ENCODE measurements around the gene CHPF2. TPM values are rescaled to one million over a fixed set of nuclear protein-coding genes. Genes with fewer than 3 reads are reported as not detected.

Gene CHPF2
- total RNA-seq, 1 donor, result 83.2 TPM

GRCh38 chr7:151192002-151192539, 40.2 kb upstream of the CHPF2 start:
- H3K9me3 ChIP-seq (ENCODE audit: low read depth, low read length), result no peaks in the 10 kb centered on the region
- no peak overlapping the region for H3K27ac ChIP-seq (ENCODE audit: low read depth, low read length)
- no peak overlapping the region for H3K4me2 ChIP-seq (ENCODE audit: insufficient read depth, low read length)
- peaks cover 34% of the 10 kb centered on the region for H3K27me3 ChIP-seq (ENCODE audit: insufficient read depth, low read length)
- no peaks in the 10 kb centered on the region for H3K36me3 ChIP-seq (ENCODE audit: insufficient read depth, low read length)
- no peaks in the 10 kb centered on the region for H3K4me1 ChIP-seq (ENCODE audit: insufficient read depth, low read length)
- no peaks in the 10 kb centered on the region for H4K20me1 ChIP-seq (ENCODE audit: insufficient read depth, low read length)
- DNase-seq (ENCODE audit: insufficient read length, low spot score, missing footprints), result peak; percentile 67
- TF ChIP-seq CTCF (IDR thresholded peaks at IDR 0.05; ENCODE audit: extremely low read depth, low read depth, low read length), result no peak
- no peaks in the 10 kb centered on the region for H3K79me2 ChIP-seq (ENCODE audit: insufficient read depth, low read length)
- no peak overlapping the region for H3K4me3 ChIP-seq (ENCODE audit: insufficient read depth, low read length)
- H2AFZ ChIP-seq (ENCODE audit: low read length), result no peak overlapping the region

DNA sequence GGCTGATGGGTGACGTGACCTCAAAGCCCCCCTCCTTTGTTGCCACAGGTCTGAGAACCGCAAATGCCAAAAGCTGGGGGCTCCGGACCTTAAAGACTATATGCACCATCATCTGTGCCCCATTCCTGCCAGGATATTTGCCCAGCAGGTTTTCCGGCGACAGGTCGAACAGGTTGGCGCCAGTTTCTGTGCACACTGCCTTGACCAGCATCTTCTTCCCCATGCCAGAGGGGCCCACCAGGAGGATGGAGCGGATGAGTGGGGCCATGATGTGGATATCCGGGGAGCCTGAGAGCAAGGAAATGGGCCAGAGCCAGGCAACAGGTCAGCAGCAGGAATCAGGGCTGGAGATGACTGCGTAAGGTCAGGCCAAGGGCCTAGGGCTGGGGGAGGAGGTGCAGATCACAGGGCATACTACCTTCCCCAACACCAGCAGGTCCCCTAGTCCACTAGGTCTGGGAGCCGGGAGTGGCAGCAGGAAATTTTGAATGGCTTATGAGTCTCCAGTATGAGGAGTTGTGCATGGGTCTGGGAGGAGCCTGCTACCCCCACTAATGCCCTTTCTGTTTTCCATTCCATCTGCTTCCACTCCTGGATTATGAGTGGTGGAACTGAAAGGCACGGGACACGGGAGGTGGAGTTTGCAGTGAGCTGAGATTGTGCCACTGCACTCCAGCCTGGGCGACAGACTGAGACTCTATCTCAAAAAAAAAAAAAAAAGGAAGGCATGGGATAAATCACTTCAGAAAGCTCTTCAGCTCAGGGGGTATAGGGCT, 38.9 kb upstream of the CHPF2 start:
- peak; percentile 49 for DNase-seq (ENCODE audit: insufficient read length, low spot score, missing footprints)
- no peaks in the 10 kb centered on the region for H3K4me1 ChIP-seq (ENCODE audit: insufficient read depth, low read length)
- no peak overlapping the region for H3K4me2 ChIP-seq (ENCODE audit: insufficient read depth, low read length)
- H3K36me3 ChIP-seq (ENCODE audit: insufficient read depth, low read length), result no peaks in the 10 kb centered on the region
- no peak overlapping the region for H3K4me3 ChIP-seq (ENCODE audit: insufficient read depth, low read length)
- H4K20me1 ChIP-seq (ENCODE audit: insufficient read depth, low read length), result no peaks in the 10 kb centered on the region
- no peaks in the 10 kb centered on the region for H3K9me3 ChIP-seq (ENCODE audit: low read depth, low read length)
- no peak overlapping the region for H2AFZ ChIP-seq (ENCODE audit: low read length)
- H3K79me2 ChIP-seq (ENCODE audit: insufficient read depth, low read length), result no peaks in the 10 kb centered on the region
- H3K27me3 ChIP-seq (ENCODE audit: insufficient read depth, low read length), result peaks cover 33% of the 10 kb centered on the region
- no peak for TF ChIP-seq CTCF (IDR thresholded peaks at IDR 0.05; ENCODE audit: extremely low read depth, low read depth, low read length)
- no peak overlapping the region for H3K27ac ChIP-seq (ENCODE audit: low read depth, low read length)

- no peaks in the 10 kb centered on the region for H3K9me3 ChIP-seq (ENCODE audit: low read depth, low read length)
- no peak overlapping the region for H3K4me2 ChIP-seq (ENCODE audit: insufficient read depth, low read length)
- TF ChIP-seq CTCF (IDR thresholded peaks at IDR 0.05; ENCODE audit: extremely low read depth, low read depth, low read length), result no peak
- H3K36me3 ChIP-seq (ENCODE audit: insufficient read depth, low read length), result no peaks in the 10 kb centered on the region
- H3K4me3 ChIP-seq (ENCODE audit: insufficient read depth, low read length), result no peak overlapping the region
- H3K4me1 ChIP-seq (ENCODE audit: insufficient read depth, low read length), result no peaks in the 10 kb centered on the region
- no peak overlapping the region for H2AFZ ChIP-seq (ENCODE audit: low read length)
- peaks cover 37% of the 10 kb centered on the region for H3K27me3 ChIP-seq (ENCODE audit: insufficient read depth, low read length)
- H3K79me2 ChIP-seq (ENCODE audit: insufficient read depth, low read length), result no peaks in the 10 kb centered on the region
- DNase-seq (ENCODE audit: insufficient read length, low spot score, missing footprints), result peak; percentile 49
- no peak overlapping the region for H3K27ac ChIP-seq (ENCODE audit: low read depth, low read length)
- H4K20me1 ChIP-seq (ENCODE audit: insufficient read depth, low read length), result no peaks in the 10 kb centered on the region
Measured at GRCh38 chr7:151194188-151194587, 38.1 kb upstream of the CHPF2 start.

GRCh38 chr7:151195616-151196450, 36.5 kb upstream of the CHPF2 start:
- peaks cover 29% of the 10 kb centered on the region for H3K27me3 ChIP-seq (ENCODE audit: insufficient read depth, low read length)
- H3K79me2 ChIP-seq (ENCODE audit: insufficient read depth, low read length), result no peaks in the 10 kb centered on the region
- H3K27ac ChIP-seq (ENCODE audit: low read depth, low read length), result no peak overlapping the region
- H3K36me3 ChIP-seq (ENCODE audit: insufficient read depth, low read length), result no peaks in the 10 kb centered on the region
- H3K4me2 ChIP-seq (ENCODE audit: insufficient read depth, low read length), result no peak overlapping the region
- no peaks in the 10 kb centered on the region for H3K9me3 ChIP-seq (ENCODE audit: low read depth, low read length)
- H3K4me1 ChIP-seq (ENCODE audit: insufficient read depth, low read length), result no peaks in the 10 kb centered on the region
- H3K4me3 ChIP-seq (ENCODE audit: insufficient read depth, low read length), result no peak overlapping the region
- no peaks in the 10 kb centered on the region for H4K20me1 ChIP-seq (ENCODE audit: insufficient read depth, low read length)
- TF ChIP-seq CTCF (IDR thresholded peaks at IDR 0.05; ENCODE audit: extremely low read depth, low read depth, low read length), result no peak
- DNase-seq (ENCODE audit: insufficient read length, low spot score, missing footprints), result peak; percentile 85
- no peak overlapping the region for H2AFZ ChIP-seq (ENCODE audit: low read length)
